ENCODE measurements around the gene P2RY6. TPM values are rescaled to one million over a fixed set of nuclear protein-coding genes. Genes with fewer than 3 reads are reported as not detected.

P2RY6 gene
- total and polyA plus RNA-seq, 2 of the 8 experiments (the other 6 are each of a cell fraction or from before 2014, with no cell fraction given): 0.15 TPM; not detected in 1

GRCh38 chr11:73270855-73271477, 1.2 kb upstream of the P2RY6 start:
- H2BK12ac ChIP-seq (ENCODE audit: low read depth, low read length): 0 out of 2 replicates have a peak overlapping the region, but pooled peaks have one; percentile 1
- peak overlapping the region; percentile 48; the same call in 1 of the 2 replicates for H2BK5ac ChIP-seq (ENCODE audit: low read depth, low read length)
- no peaks in the 10 kb centered on the region for H3K36me3 ChIP-seq (ENCODE audit: control insufficient read depth in 2 of 4, insufficient read depth in 4 of 4, low read length in 3 of 4)
- H4K5ac ChIP-seq (ENCODE audit: insufficient read length, low read depth, low read length): no peak overlapping the region
- 78% methylated on average over 13 of the region's 18 CpGs; no CpG with 5 or more reads in 1 of the 2 experiments for WGBS, 2 experiments (ENCODE audit: extremely low coverage in 1 of 2, insufficient coverage in 1 of 2, insufficient read length in 1 of 2, insufficient replicate concordance in 2 of 2, low coverage in 1 of 2, low lambda C conversion rate in 2 of 2, missing lambda C conversion rate in 1 of 2)
- peaks cover 0 to 1% of the 10 kb centered on the region in 2 experiments for H4K20me1 ChIP-seq (replicated peaks in 1 of 2; ENCODE audit: control insufficient read depth in 1 of 2, insufficient read depth in 2 of 2, low read length in 2 of 2)
- ChIA-PET POLR2A (ENCODE audit: partially characterized antibody) (interaction anchor here (1.7 kb wide), 1 partner anchor 27 kb away, joined by 3 read pairs; no protein-coding TSS in a partner anchor), CTCF (ENCODE audit: partially characterized antibody) (interaction anchor here (0.6 to 16.5 kb wide), 15 partner anchors 9 to 91 kb away, joined by 3 to 173 read pairs (median 6); no protein-coding TSS in a partner anchor)
- H3K27ac ChIP-seq (ENCODE audit: low read depth, low read length): no peak overlapping the region
- H2AFZ ChIP-seq (ENCODE audit: low read length): no peak overlapping the region
- H3K23me2 ChIP-seq (ENCODE audit: low read depth, low read length): no peaks in the 10 kb centered on the region
- H3K79me2 ChIP-seq (ENCODE audit: control insufficient read depth in 1 of 2, insufficient read depth in 2 of 2, low read length in 2 of 2): no peaks in the 10 kb centered on the region
- no peak overlapping the region for H2BK15ac ChIP-seq (ENCODE audit: low read length)
- no peak overlapping the region for H3K4me3 ChIP-seq (ENCODE audit: extremely low read depth in 1 of 4, insufficient read depth in 2 of 4, low read depth in 3 of 4, low read length in 4 of 4)
- H3K4me1 ChIP-seq (replicated peaks in 1 of 4; ENCODE audit: control insufficient read depth in 3 of 4, insufficient read depth in 4 of 4, low read length in 3 of 4): peaks cover 0 to 15% (median 9%) of the 10 kb centered on the region in 4 experiments; a peak in 5 of 7 replicates
- no peak overlapping the region for H3K4me2 ChIP-seq (ENCODE audit: insufficient read depth in 1 of 2, low read depth in 2 of 2, low read length in 2 of 2)
- DNase-seq (ENCODE audit: low read depth in 1 of 2, low spot score in 2 of 2): no peak
- TF ChIP-seq BACH1 (IDR thresholded peaks at IDR 0.05; ENCODE audit: low read length): no peak
- TF ChIP-seq RNF2 (IDR thresholded peaks at IDR 0.05; ENCODE audit: borderline replicate concordance, low read depth, low read length, missing control alignments, poor library complexity, severe bottlenecking): no peak
- TF ChIP-seq RBBP5 (IDR thresholded peaks at IDR 0.05; ENCODE audit: borderline replicate concordance, low read depth, low read length): no peak
- TF ChIP-seq ASH2L (IDR thresholded peaks at IDR 0.05; ENCODE audit: low read length): no peak
- no peak for TF ChIP-seq E2F6 (IDR thresholded peaks at IDR 0.05)
- no peak for TF ChIP-seq EGR1 (IDR thresholded peaks at IDR 0.05; ENCODE audit: borderline replicate concordance, low read depth, low read length)
- TF ChIP-seq GABPA (IDR thresholded peaks at IDR 0.05; ENCODE audit: borderline replicate concordance, insufficient read depth, low read length): no peak
- TF ChIP-seq RFX5 (IDR thresholded peaks at IDR 0.05; ENCODE audit: borderline replicate concordance, low read depth, low read length): no peak
- no peak for TF ChIP-seq KDM5A (IDR thresholded peaks at IDR 0.05; ENCODE audit: low read length)
- no peak for TF ChIP-seq POLR2A (IDR thresholded peaks at IDR 0.05; ENCODE audit: control extremely low read depth in 1 of 2, low read depth in 2 of 2, low read length in 2 of 2)
- no peak overlapping the region for H3K56ac ChIP-seq (replicated peaks; ENCODE audit: insufficient read length, low read depth, low read length)
- no peak overlapping the region for H3K23ac ChIP-seq (ENCODE audit: insufficient read length)
- H3K18ac ChIP-seq (ENCODE audit: extremely low read depth, low read length): no peak overlapping the region
- no peak overlapping the region for H4K91ac ChIP-seq (replicated peaks; ENCODE audit: insufficient read length, low read length)
- no peak overlapping the region for H4K8ac ChIP-seq (ENCODE audit: extremely low read depth, insufficient read depth, low read length)
- no peak overlapping the region for H2BK120ac ChIP-seq (replicated peaks; ENCODE audit: low read depth, low read length)
- peaks cover 0 to 3% (median under 1%) of the 10 kb centered on the region in 4 experiments; a peak in 4 of 7 replicates for H3K27me3 ChIP-seq (replicated peaks in 1 of 4; ENCODE audit: control insufficient read depth in 3 of 4, extremely low read depth in 1 of 4, insufficient read depth in 3 of 4, low read length in 3 of 4)
- no peak overlapping the region for H3K9ac ChIP-seq (replicated peaks in 1 of 4; ENCODE audit: extremely low read depth in 1 of 4, low read depth in 3 of 4, low read length in 3 of 4)
- FAIRE-seq: no peak
- H2AK5ac ChIP-seq (ENCODE audit: low read depth, low read length): no peak overlapping the region
- H2BK20ac ChIP-seq (ENCODE audit: low read length): no peak overlapping the region
- 0 out of 2 replicates have a peak, but pooled peaks cover 3% of the 10 kb centered on the region for H3K79me1 ChIP-seq (ENCODE audit: low read depth, low read length)
- no peak overlapping the region for H3K4ac ChIP-seq (replicated peaks; ENCODE audit: insufficient read length, low read depth, low read length)
- H3K9me3 ChIP-seq (ENCODE audit: insufficient read depth in 2 of 2, low read depth in 1 of 2, low read length in 1 of 2): no peaks in the 10 kb centered on the region
- no peak overlapping the region for H3K14ac ChIP-seq (ENCODE audit: insufficient read length)

Measured in H1 (cell line).